GM13976 (cell line): ENCODE results near the gene IL21R.

Experiments used
- DNase-seq: peaks from one replicate; pipeline ENCODE4 v3.0.0; 2012; ENCODE audit warnings: low spot score
- CTCF ChIP-seq: IDR thresholded peaks from 2 replicates; pipeline ENCODE4 v1.5.1; 2012; ENCODE audit warnings: borderline replicate concordance, mild to moderate bottlenecking; ENCODE audit not compliant: insufficient read depth; ENCODE audit errors: extremely low read depth, missing control alignments, control extremely low read depth
- in situ Hi-C: fragments of 300-500 bp; cut with MboI; formaldehyde crosslinking; loops from one replicate; pipeline ENCODE4 v1.12.0; 2022; ENCODE audit warnings: low sequenced_read_pairs, mixed read lengths, inconsistent platforms; ENCODE audit not compliant: unreplicated experiment

IL21R gene

GRCh38 chr16:27462200-27462845 is 60.3 kb downstream of the IL21R start:
- TF ChIP-seq CTCF = no peak
- in situ Hi-C loops = loop anchor here (25.0 kb wide), 1 partner anchor 1625 kb away; no protein-coding TSS in a partner anchor
- no peak for DNase-seq

GRCh38 chr16:27462846-27463682 is 61.1 kb downstream of the IL21R start:
- TF ChIP-seq CTCF = no peak
- in situ Hi-C loops = loop anchor here (25.0 kb wide), 1 partner anchor 1626 kb away; no protein-coding TSS in a partner anchor
- no peak for DNase-seq

GRCh38 chr16:27463741-27464591 is 62.0 kb downstream of the IL21R start:
- no peak for DNase-seq
- in situ Hi-C loops = loop anchor here (25.0 kb wide), 1 partner anchor 1627 kb away; no protein-coding TSS in a partner anchor
- no peak for TF ChIP-seq CTCF

- TF ChIP-seq CTCF = no peak
- DNase-seq = no peak
- in situ Hi-C loops = loop anchor here (25.0 kb wide), 1 partner anchor 1628 kb away; no protein-coding TSS in a partner anchor
Measured at GRCh38 chr16:27464626-27465482, 62.9 kb downstream of the IL21R start.

- no peak for TF ChIP-seq CTCF
- in situ Hi-C loops = loop anchor here (25.0 kb wide), 1 partner anchor 1628 kb away; no protein-coding TSS in a partner anchor
- DNase-seq = no peak
Measured at GRCh38 chr16:27465483-27465879, 63.5 kb downstream of the IL21R start.
